NCI-H2107 treated with DMSO at 0.1 percent for 48 hours (cell line): ENCODE results near the gene STAMBP.
A peak's percentile ranks its signal among the peaks of the same experiment; 100 is the strongest.
"Not testable (repeated sequence)": the region's sequence is repeated elsewhere in the genome, so short reads cannot be mapped to it uniquely, and the experiment has no call there.

ENCODE experiments used
- DNase-seq: peaks from one replicate; lab custom pipeline; 2025; ENCODE audit not compliant: unreplicated experiment; lab: John Stamatoyannopoulos, UW

STAMBP gene

DNA sequence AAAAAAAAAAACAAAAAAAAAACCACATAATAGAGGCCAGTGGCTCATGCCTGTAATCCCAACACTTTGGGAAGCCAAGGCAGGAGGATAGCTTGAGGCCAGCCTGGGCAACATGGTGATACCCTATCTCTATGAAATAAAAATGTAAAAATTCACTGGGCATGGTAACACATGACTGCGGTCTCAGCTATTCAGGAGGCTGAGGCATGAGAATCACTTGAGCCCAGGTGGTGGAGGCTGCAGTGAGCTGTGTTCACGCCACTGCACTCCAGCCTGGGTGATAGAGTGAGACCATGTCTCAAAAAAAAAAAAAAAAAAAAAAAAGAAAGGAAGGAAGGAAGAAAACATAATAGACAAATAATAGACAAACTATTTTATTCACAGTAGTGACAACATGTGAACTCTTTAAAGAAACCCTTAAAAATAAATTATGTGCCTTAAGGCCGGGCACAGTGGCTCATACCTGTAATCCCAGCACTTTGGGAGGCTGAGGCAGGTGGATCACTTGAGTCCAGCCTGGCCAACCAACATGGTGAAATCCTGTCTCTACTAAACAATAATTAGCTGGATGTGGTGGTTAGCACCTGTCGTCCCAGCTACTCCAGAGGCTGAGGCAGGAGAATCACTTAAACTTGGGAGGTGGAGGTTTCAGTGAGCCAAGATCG, 75.3 kb downstream of the STAMBP start:
- not testable (repeated sequence) for DNase-seq

DNA sequence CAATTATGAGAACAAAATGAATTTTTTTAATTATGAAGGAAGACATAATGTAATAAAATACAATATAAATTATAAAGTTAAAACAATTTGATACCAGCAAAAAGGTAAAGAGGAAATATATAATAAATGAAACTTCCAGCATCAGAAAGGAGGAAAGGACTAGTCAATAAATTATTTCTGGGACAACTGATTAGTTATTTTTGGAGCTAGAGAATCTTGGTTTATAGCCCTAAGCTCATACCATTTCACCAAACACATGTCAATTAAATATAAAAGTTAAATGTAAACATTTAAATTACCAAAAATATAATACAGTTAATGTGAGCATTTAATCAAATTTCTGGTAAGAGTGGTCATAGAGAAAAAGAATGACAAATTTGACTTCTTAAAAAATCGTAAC, 76.2 kb downstream of the STAMBP start:
- DNase-seq: no peak

DNA sequence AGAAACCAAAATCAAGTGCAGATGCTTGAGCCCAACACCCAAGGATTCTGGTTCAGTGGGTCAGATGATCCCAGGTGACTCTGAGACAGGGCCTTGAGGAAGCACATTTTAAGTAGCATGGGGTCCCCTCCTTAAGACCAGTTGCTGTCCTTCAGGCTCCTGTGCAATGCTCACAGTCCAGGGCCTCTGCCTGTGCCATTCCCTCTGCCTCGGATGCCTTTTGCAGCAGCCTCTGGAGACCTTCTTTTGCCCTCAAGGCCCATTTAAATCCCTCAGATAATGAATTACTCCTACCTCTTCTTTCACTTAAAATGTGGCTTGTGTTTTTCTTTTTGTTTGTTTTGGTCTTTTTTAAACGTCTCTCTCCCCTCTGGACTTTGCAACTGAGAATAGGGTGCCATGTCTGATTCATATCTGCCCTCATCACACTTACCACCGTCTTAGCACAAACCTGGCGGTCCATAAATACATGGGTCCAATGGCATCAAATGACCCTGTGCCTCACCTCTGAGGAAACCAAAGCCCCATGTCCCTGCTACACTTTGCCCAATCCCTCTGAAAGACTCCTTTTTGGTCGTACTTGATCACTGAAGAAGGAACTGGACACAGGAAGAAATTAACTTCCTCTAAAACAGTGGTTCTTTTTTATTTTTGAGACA, 78.2 kb downstream of the STAMBP start:
- no peak for DNase-seq

DNA sequence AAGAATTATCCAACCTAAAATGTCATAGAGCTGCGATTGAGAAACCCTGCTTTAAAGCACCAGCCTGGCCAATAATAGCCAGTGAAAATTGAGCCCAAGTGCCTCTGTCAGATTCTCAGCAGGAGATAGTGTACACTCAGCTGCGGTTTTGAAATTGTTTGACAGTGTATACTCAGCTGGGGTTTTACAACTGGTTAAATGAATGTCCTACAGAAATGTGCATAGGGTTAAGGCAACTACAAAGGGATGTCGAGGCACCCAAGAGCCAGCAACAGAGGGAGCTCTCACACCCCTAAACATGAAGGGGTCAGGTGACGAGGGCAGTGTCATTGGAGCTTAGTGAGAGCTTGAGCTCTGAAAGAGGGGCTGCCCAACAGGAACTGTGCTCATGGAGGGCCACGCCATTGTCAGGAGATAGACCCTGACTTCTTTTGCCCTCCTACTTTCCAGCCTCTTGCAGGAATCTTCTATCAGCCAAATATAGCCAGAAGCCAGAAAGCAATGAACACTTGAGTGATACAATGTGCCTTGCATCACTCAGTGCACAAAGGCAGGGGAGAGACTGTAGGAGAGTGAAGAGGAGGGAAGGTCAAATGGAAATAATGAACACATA, 79.2 kb downstream of the STAMBP start:
- peak; percentile 94 for DNase-seq

DNA sequence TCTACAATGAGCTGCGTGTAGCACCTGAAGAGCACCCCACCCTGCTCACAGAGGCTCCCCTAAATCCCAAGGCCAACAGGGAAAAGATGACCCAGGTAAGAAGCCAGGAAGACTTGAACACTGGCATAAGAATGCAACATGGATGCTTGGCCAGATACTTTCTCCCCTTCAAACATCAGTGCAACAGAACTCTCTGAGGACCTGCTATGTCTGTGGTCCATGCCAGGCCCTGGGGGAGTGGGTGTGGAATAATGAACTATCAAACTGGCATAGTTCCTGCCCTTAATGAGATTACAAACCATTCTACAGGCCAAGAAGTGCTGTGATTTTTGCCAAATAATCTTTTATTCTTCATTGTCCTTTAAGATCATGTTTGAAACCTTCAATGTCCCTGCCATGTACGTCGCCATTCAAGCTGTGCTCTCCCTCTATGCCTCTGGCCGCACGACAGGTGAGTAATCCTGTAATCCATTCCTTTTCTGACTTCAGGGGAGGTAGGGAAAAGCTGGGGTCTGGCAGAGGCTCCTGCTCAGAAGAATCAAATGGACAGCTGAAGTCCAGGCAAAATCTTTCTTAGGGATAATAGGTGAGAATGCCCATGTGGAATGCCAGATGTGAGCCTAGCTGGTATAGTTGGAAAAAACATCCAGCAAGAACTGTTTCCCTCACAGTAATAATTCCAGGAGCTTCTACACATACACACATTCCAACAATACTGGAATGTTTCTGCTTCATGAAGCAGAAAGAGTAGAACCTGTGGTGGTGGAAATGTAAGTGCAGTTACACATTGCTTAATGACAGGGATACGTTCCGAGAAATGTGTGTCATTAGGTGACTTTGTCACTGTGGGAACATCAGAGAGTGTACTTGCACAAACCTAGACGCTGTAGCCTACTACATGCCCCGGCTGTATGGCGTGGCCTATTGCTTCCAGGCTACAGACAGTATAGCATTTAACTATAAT, 80.2 kb downstream of the STAMBP start:
- no peak for DNase-seq

DNA sequence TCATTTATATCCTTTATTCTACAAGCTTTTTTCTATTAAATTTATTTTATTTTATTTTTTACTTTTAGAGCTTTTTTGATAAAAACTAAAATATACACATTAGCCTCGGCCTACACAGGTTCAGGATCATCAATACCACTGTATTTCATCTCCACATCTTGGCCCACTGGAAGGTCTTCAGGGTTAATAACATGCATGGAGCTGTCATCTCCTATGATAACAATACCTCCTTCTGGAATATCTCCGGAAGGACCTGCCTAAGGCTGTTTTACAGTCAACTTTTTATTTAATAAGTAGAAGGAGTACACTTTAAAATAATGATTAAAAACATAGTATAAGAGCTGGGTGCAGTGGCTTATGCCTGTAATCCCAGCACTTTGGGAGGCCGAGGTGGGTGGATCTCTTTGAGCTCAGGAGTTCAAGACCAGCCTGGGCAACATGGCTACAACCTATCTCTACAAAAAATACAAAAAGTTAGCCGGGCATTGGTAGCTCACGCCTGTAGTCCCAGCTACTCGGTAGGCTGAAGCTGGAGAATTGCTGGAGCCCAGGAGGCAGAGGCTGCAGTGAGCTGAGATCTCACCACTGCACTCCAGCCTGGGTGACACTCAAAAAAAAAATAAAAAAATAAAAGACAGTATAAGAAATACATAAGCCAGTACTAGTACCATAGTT, 82.2 kb downstream of the STAMBP start:
- no peak for DNase-seq

DNA sequence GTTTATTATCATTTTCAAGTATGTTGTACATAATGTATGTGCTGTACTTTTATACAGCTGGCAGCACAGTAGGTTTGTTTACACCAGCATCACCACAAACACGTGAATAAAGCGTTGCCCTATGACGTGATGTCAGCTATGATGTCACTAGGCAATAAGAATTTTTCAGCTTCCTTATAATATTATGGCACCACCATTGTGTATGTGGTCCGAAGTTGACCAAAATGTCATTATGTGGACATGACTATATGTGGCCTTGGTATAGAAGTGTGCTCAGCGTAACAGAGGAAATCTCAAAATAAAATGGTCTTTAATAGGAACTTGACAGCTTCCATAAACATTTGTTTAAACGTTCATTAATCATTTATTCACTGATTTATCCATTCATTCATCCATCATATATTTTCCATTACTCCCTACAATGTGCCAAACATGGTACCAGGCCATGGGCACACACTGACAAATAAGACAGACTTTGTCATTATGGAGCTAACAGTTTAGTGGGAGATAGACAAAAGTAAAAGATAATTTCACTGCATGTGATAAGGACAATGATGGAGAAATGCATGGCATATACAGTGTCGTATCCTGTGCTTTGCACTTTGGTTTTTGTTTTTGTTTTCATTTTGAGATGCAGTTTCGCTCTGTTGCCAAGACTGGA, 82.9 kb downstream of the STAMBP start:
- no peak for DNase-seq

DNA sequence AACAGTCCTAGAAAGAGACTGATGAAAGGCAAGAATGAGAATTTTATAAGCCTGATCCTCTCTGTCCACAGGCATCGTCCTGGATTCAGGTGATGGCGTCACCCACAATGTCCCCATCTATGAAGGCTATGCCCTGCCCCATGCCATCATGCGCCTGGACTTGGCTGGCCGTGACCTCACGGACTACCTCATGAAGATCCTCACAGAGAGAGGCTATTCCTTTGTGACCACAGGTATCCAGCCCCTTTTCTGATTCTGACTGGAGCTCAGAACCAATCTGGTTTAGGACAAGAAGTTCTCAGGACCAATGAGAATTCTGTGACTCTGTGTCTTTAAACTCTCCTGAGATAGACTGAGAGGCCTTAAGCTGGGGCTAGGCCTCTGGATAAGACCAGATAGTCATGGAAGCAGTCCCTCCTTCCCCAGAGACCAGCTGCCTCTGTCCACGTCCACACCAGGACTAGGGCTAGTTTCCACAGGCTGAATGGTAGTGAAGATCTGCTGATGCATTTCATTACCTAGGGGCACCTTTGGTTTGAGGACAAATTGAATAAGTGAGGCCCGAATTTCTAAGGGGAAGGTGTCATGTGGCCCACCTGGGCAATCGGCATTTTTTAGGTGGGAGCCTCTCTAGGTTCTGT, 84.8 kb downstream of the STAMBP start:
- DNase-seq: no peak

DNA sequence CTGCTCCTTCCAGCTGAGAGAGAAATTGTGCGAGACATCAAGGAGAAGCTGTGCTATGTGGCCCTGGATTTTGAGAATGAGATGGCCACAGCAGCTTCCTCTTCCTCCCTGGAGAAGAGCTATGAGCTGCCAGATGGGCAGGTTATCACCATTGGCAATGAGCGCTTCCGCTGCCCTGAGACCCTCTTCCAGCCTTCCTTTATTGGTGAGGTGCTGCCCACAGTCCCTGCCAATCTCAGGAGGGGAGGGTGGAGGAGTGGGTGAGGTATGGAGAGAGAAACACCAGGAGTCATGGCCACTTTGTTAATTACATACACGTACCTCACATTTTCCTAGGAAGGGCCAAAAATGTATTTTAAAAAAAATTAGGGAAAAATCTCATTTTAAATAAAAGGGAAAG, 85.9 kb downstream of the STAMBP start:
- no peak for DNase-seq

DNA sequence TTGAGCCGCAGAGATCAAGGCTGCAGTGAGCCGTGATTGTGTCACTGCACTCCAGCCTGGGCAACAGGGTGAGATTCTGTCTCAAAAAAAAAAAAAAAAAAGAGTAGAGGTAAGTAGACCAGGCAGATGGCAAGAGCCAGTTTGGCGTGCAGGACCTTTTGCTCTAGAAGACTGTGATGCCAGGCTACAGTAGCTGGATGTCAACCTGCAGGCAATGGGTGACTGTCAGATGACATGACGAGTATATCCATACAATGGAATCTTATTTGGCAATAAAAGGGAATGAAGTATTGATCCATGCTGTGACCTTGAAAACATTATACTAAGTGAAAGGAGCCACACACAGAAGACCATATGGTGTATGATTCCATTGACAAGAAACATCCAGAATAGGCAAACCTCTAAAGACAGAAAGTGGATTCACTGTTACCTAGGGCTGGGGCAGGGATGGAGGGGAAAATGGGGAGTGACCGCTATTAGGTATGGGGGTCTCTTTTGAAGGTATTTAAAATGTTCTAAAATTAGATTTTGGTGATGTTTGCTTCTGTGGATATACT, 86.8 kb downstream of the STAMBP start:
- no peak for DNase-seq

DNA sequence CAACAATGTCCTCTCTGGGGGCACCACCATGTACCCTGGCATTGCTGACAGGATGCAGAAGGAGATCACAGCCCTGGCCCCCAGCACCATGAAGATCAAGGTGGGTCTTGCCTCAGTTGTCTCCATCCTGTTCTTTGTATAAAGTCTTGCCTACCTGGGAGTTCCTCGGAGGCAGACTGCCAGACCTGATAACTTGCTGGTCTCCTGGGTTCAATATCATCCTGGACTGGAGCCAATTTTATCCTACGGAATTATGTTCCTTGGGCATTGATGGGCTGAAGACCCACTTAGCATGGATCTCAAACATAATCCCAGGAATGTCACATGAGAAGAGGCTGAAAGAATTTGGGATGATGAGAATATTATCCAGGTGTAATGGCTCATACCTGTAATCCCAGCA, 87.9 kb downstream of the STAMBP start:
- DNase-seq: no peak

DNA sequence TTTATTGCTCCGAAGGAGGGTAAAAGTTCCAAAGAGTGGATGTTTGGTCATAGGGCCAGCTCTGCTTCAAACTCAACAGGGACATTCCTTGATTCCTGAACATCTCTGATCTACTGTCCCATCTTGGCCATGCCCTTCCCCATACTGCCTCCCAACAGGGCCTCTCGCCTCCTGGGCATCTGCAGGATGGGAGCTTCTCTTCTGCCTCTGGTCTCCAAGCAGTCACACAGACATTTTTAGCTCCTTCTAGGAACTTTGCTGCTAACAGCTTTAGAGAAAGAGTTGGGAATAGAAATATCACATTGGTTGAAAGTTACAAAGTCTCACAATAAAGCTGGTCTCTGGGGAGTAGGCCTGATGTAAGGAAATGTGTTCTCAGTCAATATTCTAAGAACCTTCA, 88.5 kb downstream of the STAMBP start:
- no peak for DNase-seq

DNA sequence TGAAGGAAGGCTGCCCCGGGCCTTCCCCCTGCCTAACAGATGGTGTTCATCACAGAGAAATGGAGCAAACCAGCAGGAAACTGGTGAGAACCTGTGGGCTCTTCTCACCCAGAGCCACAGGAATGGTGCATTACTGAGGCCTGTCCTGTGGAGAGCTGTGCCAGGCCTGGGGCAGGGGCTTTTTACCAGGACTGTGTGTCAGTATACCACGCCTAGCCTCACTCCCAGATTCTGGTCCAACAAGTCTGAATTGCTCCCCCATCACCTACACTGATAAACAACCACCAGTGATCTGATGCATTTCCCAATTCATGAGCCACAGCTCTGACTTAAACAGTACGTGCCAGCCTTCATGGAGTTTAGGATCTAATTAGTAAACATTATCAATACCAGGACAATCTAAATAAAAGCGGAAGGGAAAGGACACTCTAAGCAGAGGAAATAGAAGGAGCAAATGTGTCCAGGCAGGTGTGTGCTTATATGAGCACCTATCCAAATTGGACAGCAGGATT, 89.0 kb downstream of the STAMBP start:
- DNase-seq: no peak

DNA sequence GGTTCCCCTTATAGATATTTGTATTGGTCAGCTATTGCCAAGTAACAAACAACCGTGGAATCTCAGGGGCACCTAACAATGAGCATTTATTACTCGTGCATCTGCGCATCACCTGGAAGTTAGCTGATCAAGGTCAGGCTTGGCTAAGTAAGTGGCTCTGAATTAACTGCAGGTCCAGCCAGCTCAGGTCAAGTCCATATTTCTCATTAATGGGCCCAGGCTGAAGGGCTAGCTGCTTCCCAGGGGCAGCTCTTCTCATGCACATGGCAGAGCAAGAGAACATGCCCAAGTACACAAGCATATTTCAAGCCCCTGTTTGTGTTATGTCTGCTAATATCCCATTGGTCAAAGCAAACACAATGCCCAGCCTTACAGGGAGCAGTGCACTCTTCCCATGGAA, 90.1 kb downstream of the STAMBP start:
- DNase-seq: no peak

DNA sequence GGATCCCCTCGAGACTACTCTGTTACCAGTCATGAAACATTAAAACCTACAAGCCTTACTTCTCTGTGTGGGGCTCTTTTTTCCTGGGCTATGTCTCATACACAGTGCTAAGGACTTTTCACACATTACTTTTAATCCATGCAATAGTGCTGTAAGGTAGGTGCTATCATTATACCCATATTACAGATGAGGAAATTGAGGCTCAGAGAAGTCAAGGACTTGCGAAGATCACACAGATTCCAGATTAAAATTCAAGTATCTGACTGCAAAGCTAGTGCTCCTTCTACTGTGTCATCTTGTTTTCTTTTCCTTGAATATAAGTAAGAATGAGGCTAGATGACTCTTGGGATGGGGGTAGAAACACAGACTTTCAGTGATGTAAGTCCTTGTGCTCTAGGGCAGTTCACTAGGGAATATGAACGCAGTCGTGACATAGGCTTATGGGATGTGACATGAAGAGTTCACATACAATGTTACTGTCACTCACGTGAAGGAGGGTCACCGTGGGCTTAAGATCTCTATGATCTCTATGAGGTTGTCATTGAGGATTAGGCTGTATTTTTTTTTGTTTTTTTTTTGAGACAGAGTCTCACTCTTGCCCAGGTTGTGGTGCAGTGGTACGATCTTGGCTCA, 91.0 kb downstream of the STAMBP start:
- DNase-seq: no peak

DNA sequence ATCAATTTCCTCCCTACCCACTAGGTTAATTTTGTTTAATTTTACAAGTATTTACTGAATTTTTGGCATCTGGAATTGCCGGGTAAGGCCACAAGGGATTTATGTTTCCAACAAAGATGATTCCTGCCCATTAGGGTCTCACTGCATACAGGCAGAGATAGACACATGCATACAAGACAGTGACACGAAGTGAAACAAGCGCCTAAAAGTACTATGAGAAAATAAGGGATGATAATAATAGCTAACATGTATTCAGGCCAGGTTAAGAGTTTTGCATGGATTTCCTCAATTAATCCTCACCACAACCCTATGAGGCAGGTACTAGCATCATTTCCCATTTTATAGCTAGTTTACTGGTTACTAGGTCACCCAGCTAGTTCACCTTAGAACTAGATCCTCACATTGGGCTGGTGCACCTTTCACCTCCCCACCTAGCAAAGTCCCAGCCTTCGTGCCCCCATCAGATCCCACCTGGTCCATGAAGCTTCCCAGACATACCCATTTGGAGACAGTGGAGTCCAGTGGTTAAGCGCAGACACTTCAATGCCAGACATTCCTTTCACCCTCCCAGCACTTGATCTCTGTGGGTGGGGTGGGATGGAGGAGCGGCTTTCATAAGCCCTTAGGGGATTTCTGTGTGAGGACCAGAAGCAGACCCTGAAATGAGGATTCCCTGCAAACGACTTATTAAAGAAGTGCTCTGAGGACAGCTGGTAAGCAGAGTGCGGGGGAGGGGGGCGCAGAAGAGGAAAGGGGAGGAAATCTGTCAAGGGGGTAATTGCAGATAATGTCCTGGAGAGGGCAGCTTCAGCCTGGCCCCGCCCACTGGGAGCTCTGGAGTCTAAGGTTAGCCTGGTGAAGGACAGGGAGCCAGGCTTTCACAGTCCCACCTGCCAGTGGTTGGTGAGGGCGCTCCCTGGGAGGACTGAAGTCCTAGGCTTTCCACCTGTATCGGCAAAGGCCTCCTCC, 92.1 kb downstream of the STAMBP start:
- DNase-seq: no peak

DNA sequence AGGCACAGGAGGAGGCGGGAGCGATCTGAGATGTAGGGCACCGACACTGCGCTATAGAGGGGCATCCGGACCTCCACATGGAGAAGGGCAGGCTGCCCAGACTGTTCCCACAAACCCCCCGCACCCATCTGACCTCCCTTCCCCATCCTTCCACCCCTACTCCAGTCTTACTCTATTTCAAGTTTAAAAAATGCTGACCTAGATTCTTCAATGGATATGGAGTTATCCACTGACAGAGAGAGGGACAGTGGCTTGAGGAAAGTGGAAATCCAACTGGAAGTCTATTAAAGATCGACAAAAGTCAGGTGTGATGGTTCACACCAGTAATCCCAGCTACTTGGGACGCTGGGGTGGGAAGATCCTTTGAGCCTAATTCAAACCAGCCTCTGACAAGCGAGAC, 92.8 kb downstream of the STAMBP start:
- no peak for DNase-seq

DNA sequence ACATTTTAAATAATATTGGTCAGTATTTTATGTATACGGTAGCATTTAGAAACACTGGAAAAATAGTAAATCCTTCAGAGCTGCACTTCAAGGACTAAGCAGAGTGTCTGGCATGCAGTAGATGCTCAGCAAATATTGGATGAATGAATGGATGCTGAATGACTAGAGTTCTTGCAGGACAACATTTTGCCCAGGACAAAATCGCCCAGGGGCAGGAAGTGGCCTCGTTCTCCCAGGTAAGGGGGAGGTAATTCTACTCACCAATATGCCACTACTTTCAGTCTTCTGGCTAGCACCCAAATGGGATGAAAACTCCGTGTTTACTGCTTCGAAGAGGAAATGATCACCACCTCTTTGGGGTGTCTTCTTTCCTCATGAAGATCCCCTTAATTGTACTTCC, 93.9 kb downstream of the STAMBP start:
- DNase-seq: no peak
